ENCODE results near the gene ZNF22.

ZNF22 gene

DNA sequence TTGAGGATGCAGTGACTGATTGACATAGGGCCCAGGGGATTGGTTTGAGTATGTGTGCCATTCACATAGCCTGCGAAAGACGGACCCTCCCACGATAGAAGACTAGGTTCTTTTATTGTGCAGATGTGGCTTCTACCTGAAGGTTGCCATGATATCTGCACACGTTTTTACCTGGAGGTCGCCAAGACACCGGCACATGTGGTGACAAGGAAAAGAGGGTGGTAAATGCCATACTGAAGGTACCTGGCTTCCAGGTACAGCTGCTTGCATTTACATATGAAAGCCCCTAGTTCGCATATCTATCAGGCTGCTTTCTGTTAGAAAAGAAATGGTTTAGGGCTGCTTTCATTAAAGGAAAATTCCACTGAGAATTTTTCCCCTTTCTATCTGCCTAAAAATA lies 43.6 kb downstream of the ZNF22 start:
- Histone ChIP-seq H4K8ac (ENCODE audit: low read depth, low read length) (no peak overlapping the region), H3K36me3 (replicated peaks in 1 of 2; ENCODE audit: control insufficient read depth in 2 of 2, insufficient read depth in 2 of 2, low read length in 2 of 2) (no peaks in the 10 kb centered on the region), H4K91ac (ENCODE audit: low read depth, low read length, poor library complexity) (no peak overlapping the region), H3K23ac (ENCODE audit: low read depth, low read length, poor library complexity) (no peak overlapping the region), H3K14ac (ENCODE audit: low read length) (no peak overlapping the region), H3K4me1 (ENCODE audit: control insufficient read depth in 2 of 2, insufficient read depth in 1 of 2, low read depth in 1 of 2, low read length in 2 of 2) (no peaks in the 10 kb centered on the region), H2AK5ac (ENCODE audit: low read depth, low read length) (no peak overlapping the region), H2AFZ (ENCODE audit: low read length) (no peak overlapping the region), H3K9me3 (replicated peaks in 1 of 2; ENCODE audit: control insufficient read depth in 2 of 2, insufficient read depth in 1 of 2, low read depth in 1 of 2, low read length in 2 of 2) (no peaks in the 10 kb centered on the region), H3K4ac (ENCODE audit: low read length) (no peak overlapping the region), H3K4me3 (ENCODE audit: low read length in 2 of 2) (no peak overlapping the region), H3K79me1 (ENCODE audit: low read depth, low read length) (no peaks in the 10 kb centered on the region), H3K9ac (ENCODE audit: low read depth, low read length, poor library complexity) (no peak overlapping the region), H3K4me2 (ENCODE audit: insufficient read depth, low read length, poor library complexity, severe bottlenecking) (no peak overlapping the region), H2BK15ac (ENCODE audit: low read length) (no peak overlapping the region), H2BK5ac (ENCODE audit: low read length) (no peak overlapping the region), H3K27ac (replicated peaks; ENCODE audit: low read length) (no peak overlapping the region), H2BK12ac (ENCODE audit: low read length) (no peak overlapping the region), H2BK120ac (ENCODE audit: low read depth, low read length) (no peak overlapping the region), H3K18ac (ENCODE audit: low read length) (no peak overlapping the region), H3K27me3 (ENCODE audit: control insufficient read depth in 3 of 3, insufficient read depth in 3 of 3, low read depth in 1 of 3, low read length in 3 of 3) (no peaks in the 10 kb centered on the region)
- DNase-seq (ENCODE audit: low spot score): no peak
- WGBS, 2 donors (ENCODE audit: extremely low coverage in 2 of 2, insufficient read length in 2 of 2, insufficient replicate concordance in 1 of 2): no CpG with 5 or more reads among the region's 7 CpGs

DNA sequence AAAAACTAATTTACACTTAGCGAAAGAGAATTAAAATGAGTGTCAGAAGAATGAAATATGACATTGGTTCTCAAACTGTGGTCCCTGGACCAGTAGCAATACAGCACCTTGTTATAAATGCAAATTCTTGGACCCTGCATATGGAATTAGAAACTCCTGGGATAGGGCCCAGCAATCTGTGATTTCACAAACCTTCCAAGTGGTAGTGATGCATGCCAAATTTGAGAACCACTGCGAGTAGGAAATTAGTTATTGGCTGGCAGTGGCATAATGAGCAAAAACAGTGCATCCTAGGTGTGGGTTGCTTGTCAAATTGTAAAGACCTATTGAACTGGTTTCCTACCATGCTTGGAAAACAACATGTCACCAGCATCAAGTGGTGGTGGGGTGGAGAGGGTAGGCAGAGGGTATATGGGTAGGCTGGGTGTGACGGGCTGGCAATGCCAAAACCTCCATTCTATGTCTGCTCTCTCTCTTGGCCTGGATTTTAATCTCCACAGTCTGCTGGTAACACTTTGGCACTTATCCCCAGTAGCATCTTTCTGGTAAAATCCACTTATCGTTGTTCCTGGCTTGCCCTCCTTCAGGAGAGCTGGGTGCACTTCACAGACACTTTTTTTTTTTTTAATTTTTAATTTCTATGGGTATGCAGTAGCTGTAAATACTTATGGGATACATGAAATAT lies 50.0 kb downstream of the ZNF22 start:
- Histone ChIP-seq H3K27me3 (ENCODE audit: control insufficient read depth in 3 of 3, insufficient read depth in 3 of 3, low read depth in 1 of 3, low read length in 3 of 3) (no peaks in the 10 kb centered on the region), H2AFZ (ENCODE audit: low read length) (no peak overlapping the region), H3K4me3 (ENCODE audit: low read length in 2 of 2) (no peak overlapping the region), H3K18ac (ENCODE audit: low read length) (no peak overlapping the region), H3K14ac (ENCODE audit: low read length) (no peak overlapping the region), H4K8ac (ENCODE audit: low read depth, low read length) (no peak overlapping the region), H3K27ac (replicated peaks; ENCODE audit: low read length) (no peak overlapping the region), H2BK15ac (ENCODE audit: low read length) (no peak overlapping the region), H3K9ac (ENCODE audit: low read depth, low read length, poor library complexity) (no peak overlapping the region), H2BK5ac (ENCODE audit: low read length) (no peak overlapping the region), H3K4me1 (ENCODE audit: control insufficient read depth in 2 of 2, insufficient read depth in 1 of 2, low read depth in 1 of 2, low read length in 2 of 2) (no peaks in the 10 kb centered on the region), H2BK120ac (ENCODE audit: low read depth, low read length) (no peak overlapping the region), H3K4me2 (ENCODE audit: insufficient read depth, low read length, poor library complexity, severe bottlenecking) (no peak overlapping the region), H4K91ac (ENCODE audit: low read depth, low read length, poor library complexity) (no peak overlapping the region), H3K36me3 (replicated peaks in 1 of 2; ENCODE audit: control insufficient read depth in 2 of 2, insufficient read depth in 2 of 2, low read length in 2 of 2) (no peaks in the 10 kb centered on the region), H3K79me1 (ENCODE audit: low read depth, low read length) (no peaks in the 10 kb centered on the region), H3K23ac (ENCODE audit: low read depth, low read length, poor library complexity) (no peak overlapping the region), H2BK12ac (ENCODE audit: low read length) (no peak overlapping the region), H3K9me3 (replicated peaks in 1 of 2; ENCODE audit: control insufficient read depth in 2 of 2, insufficient read depth in 1 of 2, low read depth in 1 of 2, low read length in 2 of 2) (no peaks in the 10 kb centered on the region), H3K4ac (ENCODE audit: low read length) (no peak overlapping the region), H2AK5ac (ENCODE audit: low read depth, low read length) (no peak overlapping the region)
- no peak for DNase-seq (ENCODE audit: low spot score)
- WGBS, 2 donors (ENCODE audit: extremely low coverage in 2 of 2, insufficient read length in 2 of 2, insufficient replicate concordance in 1 of 2): no CpG with 5 or more reads among the region's 4 CpGs

DNA sequence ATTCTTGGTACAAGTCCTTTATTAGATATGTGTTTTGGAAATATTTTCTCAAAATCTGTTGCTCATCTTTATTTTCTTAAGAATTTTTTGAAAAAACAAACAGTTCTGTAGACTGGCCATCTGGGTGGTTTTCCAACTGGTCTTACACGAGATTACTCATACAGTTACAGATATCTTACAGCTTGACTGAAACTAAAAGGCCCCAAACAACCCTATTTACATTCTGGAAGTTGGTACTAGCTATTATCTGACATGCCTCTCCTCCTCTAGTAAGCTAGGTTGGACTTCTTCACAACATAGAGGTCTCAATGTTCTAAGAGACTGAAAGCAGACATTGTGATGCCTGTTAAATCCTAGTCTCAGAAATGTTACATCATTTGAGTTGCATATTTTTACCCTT lies 52.0 kb downstream of the ZNF22 start:
- no peak overlapping the region for H3K23ac ChIP-seq (ENCODE audit: low read depth, low read length, poor library complexity)
- no peak overlapping the region for H3K9ac ChIP-seq (ENCODE audit: low read depth, low read length, poor library complexity)
- DNase-seq (ENCODE audit: low spot score): no peak

DNA sequence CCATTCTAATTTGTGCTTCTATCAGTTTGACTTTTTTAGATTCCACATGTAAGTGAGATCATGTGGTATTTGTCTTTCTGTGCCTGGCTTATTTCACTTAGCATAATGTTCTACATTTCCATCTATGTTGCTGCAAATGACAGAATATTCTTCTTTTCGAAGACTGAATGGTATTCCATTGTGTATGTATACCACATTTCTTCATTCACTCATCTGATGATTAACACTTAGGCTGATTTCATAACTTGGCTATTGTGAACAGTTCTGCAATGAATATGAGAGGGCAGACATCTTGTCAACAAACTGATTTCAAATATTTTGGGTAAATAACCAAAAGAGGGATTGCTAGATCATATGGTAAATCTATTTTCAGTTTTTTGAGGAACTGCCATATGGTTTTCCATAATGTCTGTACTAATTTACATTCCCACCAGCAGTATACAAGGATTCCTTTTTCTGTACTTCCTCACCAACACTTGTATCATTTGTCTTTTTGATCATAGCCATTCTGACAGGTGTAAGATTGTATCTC lies 52.9 kb downstream of the ZNF22 start:
- H2BK120ac ChIP-seq (ENCODE audit: low read depth, low read length): no peak overlapping the region
- no peak overlapping the region for H3K23ac ChIP-seq (ENCODE audit: low read depth, low read length, poor library complexity)
- H2BK12ac ChIP-seq (ENCODE audit: low read length): no peak overlapping the region
- no peak overlapping the region for H2AK5ac ChIP-seq (ENCODE audit: low read depth, low read length)
- no CpG with 5 or more reads among the region's 1 CpG for WGBS, 2 donors (ENCODE audit: extremely low coverage in 2 of 2, insufficient read length in 2 of 2, insufficient replicate concordance in 1 of 2)
- H4K8ac ChIP-seq (ENCODE audit: low read depth, low read length): no peak overlapping the region
- H3K27me3 ChIP-seq (ENCODE audit: control insufficient read depth in 3 of 3, insufficient read depth in 3 of 3, low read depth in 1 of 3, low read length in 3 of 3): no peaks in the 10 kb centered on the region
- H3K14ac ChIP-seq (ENCODE audit: low read length): no peak overlapping the region
- H3K9ac ChIP-seq (ENCODE audit: low read depth, low read length, poor library complexity): no peak overlapping the region
- H2BK5ac ChIP-seq (ENCODE audit: low read length): no peak overlapping the region
- no peaks in the 10 kb centered on the region for H3K4me1 ChIP-seq (ENCODE audit: control insufficient read depth in 2 of 2, insufficient read depth in 1 of 2, low read depth in 1 of 2, low read length in 2 of 2)
- H3K27ac ChIP-seq (replicated peaks; ENCODE audit: low read length): no peak overlapping the region
- no peak overlapping the region for H3K18ac ChIP-seq (ENCODE audit: low read length)
- H2AFZ ChIP-seq (ENCODE audit: low read length): no peak overlapping the region
- H3K4ac ChIP-seq (ENCODE audit: low read length): no peak overlapping the region
- no peaks in the 10 kb centered on the region for H3K9me3 ChIP-seq (replicated peaks in 1 of 2; ENCODE audit: control insufficient read depth in 2 of 2, insufficient read depth in 1 of 2, low read depth in 1 of 2, low read length in 2 of 2)
- no peaks in the 10 kb centered on the region for H3K36me3 ChIP-seq (replicated peaks in 1 of 2; ENCODE audit: control insufficient read depth in 2 of 2, insufficient read depth in 2 of 2, low read length in 2 of 2)
- no peak overlapping the region for H3K4me3 ChIP-seq (ENCODE audit: low read length in 2 of 2)
- no peak overlapping the region for H3K4me2 ChIP-seq (ENCODE audit: insufficient read depth, low read length, poor library complexity, severe bottlenecking)
- no peak for DNase-seq (ENCODE audit: low spot score)
- no peak overlapping the region for H2BK15ac ChIP-seq (ENCODE audit: low read length)
- no peak overlapping the region for H4K91ac ChIP-seq (ENCODE audit: low read depth, low read length, poor library complexity)
- no peaks in the 10 kb centered on the region for H3K79me1 ChIP-seq (ENCODE audit: low read depth, low read length)

More for the DNA sequence above, 52.0 kb downstream of the ZNF22 start:
- H3K4ac ChIP-seq (ENCODE audit: low read length): no peak overlapping the region
- no peaks in the 10 kb centered on the region for H3K36me3 ChIP-seq (replicated peaks in 1 of 2; ENCODE audit: control insufficient read depth in 2 of 2, insufficient read depth in 2 of 2, low read length in 2 of 2)
- H3K4me3 ChIP-seq (ENCODE audit: low read length in 2 of 2): no peak overlapping the region
- no peaks in the 10 kb centered on the region for H3K4me1 ChIP-seq (ENCODE audit: control insufficient read depth in 2 of 2, insufficient read depth in 1 of 2, low read depth in 1 of 2, low read length in 2 of 2)
- no peaks in the 10 kb centered on the region for H3K79me1 ChIP-seq (ENCODE audit: low read depth, low read length)
- H2BK5ac ChIP-seq (ENCODE audit: low read length): no peak overlapping the region
- no peak overlapping the region for H2BK120ac ChIP-seq (ENCODE audit: low read depth, low read length)
- H2BK15ac ChIP-seq (ENCODE audit: low read length): no peak overlapping the region
- H2BK12ac ChIP-seq (ENCODE audit: low read length): no peak overlapping the region
- H3K9me3 ChIP-seq (replicated peaks in 1 of 2; ENCODE audit: control insufficient read depth in 2 of 2, insufficient read depth in 1 of 2, low read depth in 1 of 2, low read length in 2 of 2): no peaks in the 10 kb centered on the region
- H2AK5ac ChIP-seq (ENCODE audit: low read depth, low read length): no peak overlapping the region
- H4K91ac ChIP-seq (ENCODE audit: low read depth, low read length, poor library complexity): no peak overlapping the region
- H3K27ac ChIP-seq (replicated peaks; ENCODE audit: low read length): no peak overlapping the region
- H3K14ac ChIP-seq (ENCODE audit: low read length): no peak overlapping the region
- no peak overlapping the region for H4K8ac ChIP-seq (ENCODE audit: low read depth, low read length)
- no peaks in the 10 kb centered on the region for H3K27me3 ChIP-seq (ENCODE audit: control insufficient read depth in 3 of 3, insufficient read depth in 3 of 3, low read depth in 1 of 3, low read length in 3 of 3)
- H3K18ac ChIP-seq (ENCODE audit: low read length): no peak overlapping the region
- no CpG with 5 or more reads among the region's 1 CpG for WGBS, 2 donors (ENCODE audit: extremely low coverage in 2 of 2, insufficient read length in 2 of 2, insufficient replicate concordance in 1 of 2)
- no peak overlapping the region for H3K4me2 ChIP-seq (ENCODE audit: insufficient read depth, low read length, poor library complexity, severe bottlenecking)
- no peak overlapping the region for H2AFZ ChIP-seq (ENCODE audit: low read length)
